ENCODE results near the gene MTX1.

DNA sequence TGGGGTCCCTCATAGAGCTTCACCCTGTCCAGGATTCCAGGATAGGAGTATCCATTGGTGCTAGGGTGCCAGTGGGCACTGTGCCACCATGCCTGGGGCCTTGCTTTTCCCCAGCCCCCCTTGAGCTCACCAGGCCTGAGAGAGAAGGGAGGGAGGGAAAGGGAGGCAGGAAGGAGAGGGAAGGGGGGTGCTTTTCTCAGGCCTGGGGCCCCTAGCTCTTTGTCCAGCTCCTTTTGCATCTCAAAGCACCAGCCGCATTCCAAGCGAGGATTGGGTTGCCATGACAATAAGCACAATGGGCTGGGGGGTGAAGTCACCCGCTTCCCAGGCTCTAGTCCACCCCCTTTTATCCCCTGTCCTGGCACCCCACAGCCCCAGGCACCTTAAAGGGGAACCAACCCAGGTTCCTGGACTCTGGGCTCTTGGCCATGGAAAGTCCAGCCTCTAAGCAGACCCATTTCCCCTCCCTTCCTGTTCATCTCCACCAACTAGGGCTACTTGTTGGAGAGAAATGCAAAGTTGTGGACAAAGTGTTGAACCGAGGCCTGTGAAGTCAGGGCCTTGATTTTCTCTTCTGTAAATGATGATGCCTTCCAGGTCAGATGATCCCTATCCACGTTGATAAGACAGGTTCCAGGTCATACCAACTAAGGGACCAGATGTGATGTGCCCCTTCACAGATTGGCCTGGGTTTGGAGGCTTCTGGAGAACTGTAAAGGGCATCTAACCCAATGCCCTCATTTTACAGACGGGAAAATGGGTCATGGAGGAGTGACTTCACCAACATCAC lies 12.2 kb upstream of the MTX1 start:
- TF ChIP-seq, protein P1, sequence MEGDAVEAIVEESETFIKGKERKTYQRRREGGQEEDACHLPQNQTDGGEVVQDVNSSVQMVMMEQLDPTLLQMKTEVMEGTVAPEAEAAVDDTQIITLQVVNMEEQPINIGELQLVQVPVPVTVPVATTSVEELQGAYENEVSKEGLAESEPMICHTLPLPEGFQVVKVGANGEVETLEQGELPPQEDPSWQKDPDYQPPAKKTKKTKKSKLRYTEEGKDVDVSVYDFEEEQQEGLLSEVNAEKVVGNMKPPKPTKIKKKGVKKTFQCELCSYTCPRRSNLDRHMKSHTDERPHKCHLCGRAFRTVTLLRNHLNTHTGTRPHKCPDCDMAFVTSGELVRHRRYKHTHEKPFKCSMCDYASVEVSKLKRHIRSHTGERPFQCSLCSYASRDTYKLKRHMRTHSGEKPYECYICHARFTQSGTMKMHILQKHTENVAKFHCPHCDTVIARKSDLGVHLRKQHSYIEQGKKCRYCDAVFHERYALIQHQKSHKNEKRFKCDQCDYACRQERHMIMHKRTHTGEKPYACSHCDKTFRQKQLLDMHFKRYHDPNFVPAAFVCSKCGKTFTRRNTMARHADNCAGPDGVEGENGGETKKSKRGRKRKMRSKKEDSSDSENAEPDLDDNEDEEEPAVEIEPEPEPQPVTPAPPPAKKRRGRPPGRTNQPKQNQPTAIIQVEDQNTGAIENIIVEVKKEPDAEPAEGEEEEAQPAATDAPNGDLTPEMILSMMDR (conservative IDR thresholded peaks at IDR 0.05 in 1 of 2, IDR thresholded peaks at IDR 0.05 in 1 of 2; ENCODE audit: low read depth in 1 of 2, low read length in 2 of 2): no peak
- TF ChIP-seq EZH2 (IDR thresholded peaks at IDR 0.05; ENCODE audit: low read length, missing control alignments): no peak
